Retinal pigment epithelial cell (primary cell): ENCODE results near the gene SORBS1.

Experiments used
- DNase-seq: peaks from one replicate; pipeline ENCODE4 v3.0.0-alpha.2; 2010; ENCODE audit warnings: low read depth
- H3K4me3 ChIP-seq: 2 replicates; pipeline ENCODE4 v1.5.1; 2011; ENCODE audit warnings: mild to moderate bottlenecking, low read length, control low read depth, moderate library complexity
- TF ChIP-seq, protein P1 (sequence below): conservative IDR thresholded peaks from 2 replicates; pipeline ENCODE4 v1.5.1; 2011; ENCODE audit warnings: low read depth, low read length, control low read depth, inconsistent platforms

SORBS1 gene

DNA sequence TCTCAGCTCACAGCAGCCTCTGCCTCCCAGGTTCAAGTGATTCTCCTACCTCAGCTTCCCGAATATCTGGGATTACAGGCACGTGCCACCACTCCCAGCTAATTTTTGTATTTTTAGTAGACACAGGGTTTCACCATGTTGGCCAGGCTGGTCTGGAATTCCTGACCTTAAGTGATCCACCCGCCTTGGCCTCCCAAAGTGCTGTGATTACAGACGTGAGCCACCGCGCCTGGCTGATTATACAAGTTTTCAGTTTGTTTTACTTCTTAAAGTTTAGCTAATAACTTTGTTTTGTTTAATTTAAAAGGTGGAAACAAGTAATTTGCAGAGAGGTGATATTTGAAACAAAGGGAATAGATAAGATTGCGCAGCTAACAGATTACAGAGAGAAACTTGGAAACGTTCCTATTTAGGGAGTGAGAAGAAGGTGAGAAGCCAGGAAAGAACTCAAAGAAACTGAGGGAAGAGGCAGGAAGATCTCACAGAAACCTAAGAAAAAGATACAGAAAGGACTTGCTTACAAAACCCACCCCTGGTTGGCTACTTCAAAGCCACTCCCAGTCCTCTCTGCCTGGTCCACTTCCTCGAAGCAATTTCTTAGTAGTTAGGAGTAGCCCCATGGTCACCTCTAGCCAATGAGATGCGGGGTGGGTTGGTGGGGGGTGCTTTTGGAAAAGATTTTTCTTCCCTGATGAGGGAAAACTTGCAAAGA is 255.4 kb downstream of the SORBS1 start:
- TF ChIP-seq, protein P1, sequence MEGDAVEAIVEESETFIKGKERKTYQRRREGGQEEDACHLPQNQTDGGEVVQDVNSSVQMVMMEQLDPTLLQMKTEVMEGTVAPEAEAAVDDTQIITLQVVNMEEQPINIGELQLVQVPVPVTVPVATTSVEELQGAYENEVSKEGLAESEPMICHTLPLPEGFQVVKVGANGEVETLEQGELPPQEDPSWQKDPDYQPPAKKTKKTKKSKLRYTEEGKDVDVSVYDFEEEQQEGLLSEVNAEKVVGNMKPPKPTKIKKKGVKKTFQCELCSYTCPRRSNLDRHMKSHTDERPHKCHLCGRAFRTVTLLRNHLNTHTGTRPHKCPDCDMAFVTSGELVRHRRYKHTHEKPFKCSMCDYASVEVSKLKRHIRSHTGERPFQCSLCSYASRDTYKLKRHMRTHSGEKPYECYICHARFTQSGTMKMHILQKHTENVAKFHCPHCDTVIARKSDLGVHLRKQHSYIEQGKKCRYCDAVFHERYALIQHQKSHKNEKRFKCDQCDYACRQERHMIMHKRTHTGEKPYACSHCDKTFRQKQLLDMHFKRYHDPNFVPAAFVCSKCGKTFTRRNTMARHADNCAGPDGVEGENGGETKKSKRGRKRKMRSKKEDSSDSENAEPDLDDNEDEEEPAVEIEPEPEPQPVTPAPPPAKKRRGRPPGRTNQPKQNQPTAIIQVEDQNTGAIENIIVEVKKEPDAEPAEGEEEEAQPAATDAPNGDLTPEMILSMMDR = no peak
- no peak overlapping the region for H3K4me3 ChIP-seq
- DNase-seq = no peak

DNA sequence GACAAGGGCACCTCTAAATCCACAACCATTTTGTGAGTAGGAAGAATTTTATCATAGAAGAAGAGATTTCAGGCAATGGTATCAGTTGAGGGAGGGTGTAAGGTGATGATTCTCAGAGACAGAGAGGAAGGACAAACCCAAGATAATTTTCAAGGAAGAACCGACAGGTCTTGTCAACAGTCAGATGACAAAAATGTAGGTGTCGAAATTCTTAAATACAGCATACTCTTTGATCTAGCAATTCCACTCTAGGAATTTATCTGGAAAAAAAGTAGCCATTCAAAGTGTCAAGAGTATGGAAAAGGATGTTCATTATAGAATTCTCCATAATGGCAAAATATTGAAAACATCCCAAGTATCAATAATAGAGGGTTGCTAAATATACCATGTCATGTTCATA is 256.2 kb downstream of the SORBS1 start:
- no peak overlapping the region for H3K4me3 ChIP-seq
- TF ChIP-seq, protein P1 = no peak
- no peak for DNase-seq

DNA sequence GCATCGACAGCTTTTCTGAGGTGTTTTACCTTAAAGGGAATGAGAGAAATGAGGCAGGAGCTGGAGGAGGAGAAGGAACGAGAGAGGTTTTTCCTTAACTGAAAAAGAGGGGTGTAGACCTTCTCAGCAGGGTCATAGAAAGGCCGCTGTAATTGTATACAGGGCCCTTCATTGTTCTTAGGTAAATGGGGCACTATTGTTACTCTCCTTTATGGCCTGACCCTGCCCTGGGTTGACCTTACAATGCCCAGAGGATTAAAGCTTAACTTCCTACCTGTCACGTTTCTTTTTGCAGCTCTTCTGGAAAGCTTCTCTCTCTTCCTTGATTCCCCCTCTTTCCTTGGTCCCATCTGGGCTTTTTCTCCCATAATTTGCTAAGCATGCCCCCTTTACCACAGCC is 256.7 kb downstream of the SORBS1 start:
- TF ChIP-seq, protein P1 = no peak
- no peak overlapping the region for H3K4me3 ChIP-seq
- no peak for DNase-seq

DNA sequence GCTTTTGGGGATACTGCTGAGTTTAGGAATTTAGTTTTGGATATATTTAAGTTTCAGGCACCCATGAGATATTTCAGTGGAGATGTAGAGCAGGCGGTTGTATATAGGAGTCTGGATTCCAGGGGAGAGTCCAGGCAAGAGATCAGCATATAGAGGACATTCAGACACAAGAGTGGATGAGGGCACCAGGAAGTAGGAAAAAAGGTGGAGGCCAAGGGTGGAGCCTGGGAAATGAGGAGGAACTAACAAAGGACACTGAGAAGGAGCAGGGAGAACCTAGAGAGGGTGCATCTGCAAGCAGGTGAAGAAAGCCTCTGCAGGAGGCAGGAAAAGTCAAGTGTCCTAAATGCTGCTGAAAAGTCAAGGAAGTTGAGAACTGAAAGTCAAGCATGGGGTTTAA is 257.2 kb downstream of the SORBS1 start:
- no peak overlapping the region for H3K4me3 ChIP-seq
- TF ChIP-seq, protein P1 = no peak
- no peak for DNase-seq

DNA sequence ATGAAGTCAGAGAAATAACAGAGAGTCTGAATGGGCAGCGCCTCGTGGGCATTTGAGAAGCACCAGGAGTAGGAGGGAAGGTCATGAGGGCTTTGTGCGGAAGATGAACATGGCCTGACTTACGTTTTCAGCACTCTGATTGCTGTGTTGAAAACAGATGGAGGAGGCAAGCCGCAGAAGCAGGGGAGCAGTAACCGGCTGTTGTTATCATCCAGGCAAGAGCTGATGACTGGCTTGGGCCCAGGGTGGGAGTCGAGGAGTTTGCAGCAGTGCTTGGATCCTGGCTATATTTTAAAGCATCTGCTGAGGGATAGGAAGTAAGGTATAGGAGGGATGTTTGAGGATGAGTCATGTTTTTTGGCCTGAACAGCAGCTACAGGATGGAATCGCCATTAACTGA is 257.6 kb downstream of the SORBS1 start:
- DNase-seq = no peak
- no peak overlapping the region for H3K4me3 ChIP-seq
- TF ChIP-seq, protein P1 = no peak

DNA sequence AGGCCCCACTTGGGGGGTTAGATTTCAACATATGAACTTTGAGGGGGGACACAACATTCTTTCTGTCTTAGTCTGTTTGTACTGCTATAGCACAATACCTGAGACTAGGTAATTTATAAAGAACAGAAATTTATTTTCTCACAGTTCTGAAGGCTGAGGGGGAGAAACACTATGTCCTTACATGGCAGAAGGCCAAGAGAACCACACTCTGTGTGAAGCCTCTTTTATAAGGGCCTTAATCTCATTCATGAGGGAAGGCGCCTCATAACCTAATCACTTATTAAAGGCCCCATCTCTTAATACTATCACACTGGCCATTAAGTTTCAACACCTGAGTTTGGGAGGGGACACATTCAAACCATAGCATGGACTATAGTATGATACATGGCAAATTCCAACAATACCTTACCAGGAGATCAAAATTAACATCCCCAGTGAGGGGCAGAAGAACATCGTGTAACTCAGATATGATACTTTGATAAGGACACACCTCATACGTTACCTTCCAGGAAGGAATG is 261.1 kb downstream of the SORBS1 start:
- TF ChIP-seq, protein P1 = no peak
- no peak for DNase-seq
- H3K4me3 ChIP-seq = no peak overlapping the region

DNA sequence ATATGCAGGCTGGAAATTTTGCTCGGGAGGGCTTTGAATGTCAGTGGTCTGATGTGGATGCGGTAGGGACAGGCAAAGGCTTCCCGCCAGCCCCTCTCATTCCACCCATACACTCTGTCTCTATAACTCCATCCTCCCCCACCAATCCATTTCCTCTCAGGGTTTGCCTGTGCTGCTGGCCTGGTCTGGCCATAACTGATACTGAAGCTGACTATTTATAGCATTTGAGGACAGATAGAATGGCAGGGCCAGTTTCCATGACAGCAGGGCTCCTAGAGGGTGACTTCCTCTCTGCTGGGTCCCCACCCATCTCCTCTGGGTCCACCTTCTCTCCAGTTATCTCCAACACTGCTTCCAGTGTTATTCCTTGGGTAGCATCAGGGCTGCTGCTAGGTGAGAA is 263.8 kb downstream of the SORBS1 start:
- no peak overlapping the region for H3K4me3 ChIP-seq
- TF ChIP-seq, protein P1 = no peak
- DNase-seq = no peak
